ENCODE data around the gene FCRLB. TPM values are rescaled to one million over a fixed set of nuclear protein-coding genes. Genes with fewer than 3 reads are reported as not detected.

Gene FCRLB
- total and polyA plus RNA-seq, 2 of the 13 experiments (the other 11 are each of a cell fraction or from before 2014, with no cell fraction given): 0.08 to 0.11 TPM

DNA sequence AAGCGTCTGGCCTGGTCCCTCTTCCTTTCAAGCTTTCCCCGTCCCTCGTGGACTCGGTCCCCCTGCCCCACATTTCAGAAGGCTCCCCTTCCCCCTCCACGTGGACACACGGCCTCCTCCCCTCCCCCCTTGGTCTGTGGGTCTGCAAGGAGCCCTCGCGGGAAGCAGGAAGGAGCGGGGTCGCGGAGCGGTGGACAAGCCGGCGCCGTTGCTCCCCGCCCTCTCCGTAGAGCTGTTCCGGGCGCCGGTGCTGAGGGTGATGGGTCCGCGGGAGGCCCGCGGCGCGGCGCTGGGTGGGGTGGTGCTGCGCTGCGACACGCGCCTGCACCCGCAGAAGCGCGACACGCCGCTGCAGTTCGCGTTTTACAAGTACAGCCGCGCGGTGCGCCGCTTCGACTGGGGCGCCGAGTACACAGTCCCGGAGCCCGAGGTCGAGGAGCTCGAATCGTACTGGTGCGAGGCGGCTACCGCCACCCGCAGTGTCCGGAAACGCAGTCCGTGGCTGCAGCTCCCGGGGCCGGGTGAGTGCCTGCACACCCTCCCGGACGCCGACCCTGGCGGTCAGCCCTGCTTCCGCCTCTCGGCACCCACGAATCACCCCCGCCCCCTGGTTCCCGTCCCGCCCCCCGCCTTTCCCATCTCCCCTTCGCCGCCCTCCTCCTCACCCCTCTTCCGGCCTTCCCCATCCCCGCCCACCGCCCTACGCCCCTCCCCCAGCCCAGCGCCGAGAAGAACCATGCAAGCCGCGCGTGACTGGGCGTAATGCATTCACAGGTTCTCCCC is 5.3 kb downstream of the FCRLB start (continued):
- TF ChIP-seq KDM2A (CRISPR knock-in tag; IDR thresholded peaks at IDR 0.05; ENCODE audit: borderline replicate concordance, low read depth) (0 out of 2 replicates have a peak, but pooled peaks have one; percentile 37), POLR2A (IDR thresholded peaks at IDR 0.05; ENCODE audit: insufficient read depth in 1 of 2, low read depth in 2 of 2, low read length in 2 of 2) (peak; percentile 59 to 71; a peak in 3 of 4 replicates), NRL (CRISPR knock-in tag; IDR thresholded peaks at IDR 0.05; ENCODE audit: borderline replicate concordance) (peak; percentile 70; the same call in 1 of the 2 replicates), FOXC1 (CRISPR knock-in tag; IDR thresholded peaks at IDR 0.05; ENCODE audit: borderline replicate concordance) (no peak), CHD2 (IDR thresholded peaks at IDR 0.05; ENCODE audit: low read depth, low read length) (peak; percentile 71; the same call in 1 of the 2 replicates), MXD3 (CRISPR knock-in tag; IDR thresholded peaks at IDR 0.05) (peak; percentile 18; the same call in 1 of the 2 replicates), ISL2 (CRISPR knock-in tag; IDR thresholded peaks at IDR 0.05) (0 out of 2 replicates have a peak, but pooled peaks have one; percentile 21), ZFYVE20 (CRISPR knock-in tag; IDR thresholded peaks at IDR 0.05; ENCODE audit: borderline replicate concordance, low read depth) (no peak), HMG20B (CRISPR knock-in tag; conservative IDR thresholded peaks at IDR 0.05) (no peak), FOSL2 (CRISPR knock-in tag; IDR thresholded peaks at IDR 0.05) (no peak), ZFP62 (CRISPR knock-in tag; IDR thresholded peaks at IDR 0.05) (no peak), NONO (IDR thresholded peaks at IDR 0.05) (no peak), NONO (CRISPR knock-in tag; conservative IDR thresholded peaks at IDR 0.05) (0 out of 2 replicates have a peak, but pooled peaks have one; percentile 30)
- TF ChIP-seq, protein P1, sequence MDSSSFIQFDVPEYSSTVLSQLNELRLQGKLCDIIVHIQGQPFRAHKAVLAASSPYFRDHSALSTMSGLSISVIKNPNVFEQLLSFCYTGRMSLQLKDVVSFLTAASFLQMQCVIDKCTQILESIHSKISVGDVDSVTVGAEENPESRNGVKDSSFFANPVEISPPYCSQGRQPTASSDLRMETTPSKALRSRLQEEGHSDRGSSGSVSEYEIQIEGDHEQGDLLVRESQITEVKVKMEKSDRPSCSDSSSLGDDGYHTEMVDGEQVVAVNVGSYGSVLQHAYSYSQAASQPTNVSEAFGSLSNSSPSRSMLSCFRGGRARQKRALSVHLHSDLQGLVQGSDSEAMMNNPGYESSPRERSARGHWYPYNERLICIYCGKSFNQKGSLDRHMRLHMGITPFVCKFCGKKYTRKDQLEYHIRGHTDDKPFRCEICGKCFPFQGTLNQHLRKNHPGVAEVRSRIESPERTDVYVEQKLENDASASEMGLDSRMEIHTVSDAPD (CRISPR knock-in tag; IDR thresholded peaks at IDR 0.05): no peak
- TF ChIP-seq, protein P2, sequence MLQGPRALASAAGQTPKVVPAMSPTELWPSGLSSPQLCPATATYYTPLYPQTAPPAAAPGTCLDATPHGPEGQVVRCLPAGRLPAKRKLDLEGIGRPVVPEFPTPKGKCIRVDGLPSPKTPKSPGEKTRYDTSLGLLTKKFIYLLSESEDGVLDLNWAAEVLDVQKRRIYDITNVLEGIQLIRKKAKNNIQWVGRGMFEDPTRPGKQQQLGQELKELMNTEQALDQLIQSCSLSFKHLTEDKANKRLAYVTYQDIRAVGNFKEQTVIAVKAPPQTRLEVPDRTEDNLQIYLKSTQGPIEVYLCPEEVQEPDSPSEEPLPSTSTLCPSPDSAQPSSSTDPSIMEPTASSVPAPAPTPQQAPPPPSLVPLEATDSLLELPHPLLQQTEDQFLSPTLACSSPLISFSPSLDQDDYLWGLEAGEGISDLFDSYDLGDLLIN (CRISPR knock-in tag; IDR thresholded peaks at IDR 0.05; ENCODE audit: borderline replicate concordance): 0 out of 2 replicates have a peak, but pooled peaks have one; percentile 41

Measured in HepG2 (cell line).